ENCODE results near the gene AKNAD1. TPM values are rescaled to one million over a fixed set of nuclear protein-coding genes. Genes with fewer than 3 reads are reported as not detected.
"Not testable (repeated sequence)": the region's sequence is repeated elsewhere in the genome, so short reads cannot be mapped to it uniquely, and the experiment has no call there.

AKNAD1 gene
- polyA plus RNA-seq, 1 of the 3 experiments (the other 2 are of a cell fraction): 0.71 TPM

DNA sequence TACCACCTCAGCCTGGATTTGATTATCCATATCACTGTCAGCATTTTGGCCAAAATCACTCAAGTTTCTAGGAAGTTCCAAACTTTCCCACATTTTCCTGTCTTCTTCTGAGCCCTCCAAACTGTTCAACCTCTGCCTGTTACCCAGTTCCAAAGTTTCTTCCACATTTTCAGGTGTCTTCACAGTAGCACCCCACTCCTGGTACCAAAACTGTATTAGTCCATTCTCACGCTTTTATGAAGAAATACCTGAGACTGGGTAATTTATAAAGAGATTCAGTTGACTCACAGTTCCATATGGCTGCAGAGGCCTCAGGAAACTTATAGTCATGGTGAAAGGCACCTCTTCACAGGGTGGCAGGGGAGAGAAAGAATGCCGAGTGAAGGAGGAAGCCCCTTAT, 71.0 kb downstream of the AKNAD1 start (continued):
- TF ChIP-seq FOXM1 (IDR thresholded peaks at IDR 0.05; ENCODE audit: low read depth): no peak
- TF ChIP-seq NFIC (IDR thresholded peaks at IDR 0.05; ENCODE audit: borderline replicate concordance): no peak
- no peak for TF ChIP-seq SIN3A (IDR thresholded peaks at IDR 0.05; ENCODE audit: borderline replicate concordance, low read depth, low read length)
- TF ChIP-seq GATA2 (CRISPR knock-in tag; IDR thresholded peaks at IDR 0.05): no peak
- TF ChIP-seq, protein P1, sequence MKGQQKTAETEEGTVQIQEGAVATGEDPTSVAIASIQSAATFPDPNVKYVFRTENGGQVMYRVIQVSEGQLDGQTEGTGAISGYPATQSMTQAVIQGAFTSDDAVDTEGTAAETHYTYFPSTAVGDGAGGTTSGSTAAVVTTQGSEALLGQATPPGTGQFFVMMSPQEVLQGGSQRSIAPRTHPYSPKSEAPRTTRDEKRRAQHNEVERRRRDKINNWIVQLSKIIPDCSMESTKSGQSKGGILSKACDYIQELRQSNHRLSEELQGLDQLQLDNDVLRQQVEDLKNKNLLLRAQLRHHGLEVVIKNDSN (IDR thresholded peaks at IDR 0.05; ENCODE audit: borderline replicate concordance, low read depth): no peak
- TF ChIP-seq MXI1 (IDR thresholded peaks at IDR 0.05; ENCODE audit: low read depth, low read length): no peak
- no peak for TF ChIP-seq REST (IDR thresholded peaks at IDR 0.05; ENCODE audit: low read depth, low read length)
- TF ChIP-seq TCF12 (IDR thresholded peaks at IDR 0.05): no peak

- H3K79me2 ChIP-seq (ENCODE audit: insufficient read depth): no peaks in the 10 kb centered on the region
- H3K36me3 ChIP-seq (replicated peaks in 1 of 2; ENCODE audit: control insufficient read depth in 1 of 2, insufficient read depth in 2 of 2, low read length in 1 of 2): peaks cover 29 to 93% of the 10 kb centered on the region in 2 experiments
- no peaks in the 10 kb centered on the region for H3F3A ChIP-seq (replicated peaks; ENCODE audit: insufficient read depth)
- no peaks in the 10 kb centered on the region for H3K9me2 ChIP-seq
- no peak overlapping the region for H3K27ac ChIP-seq (ENCODE audit: low read depth in 2 of 2, low read length in 1 of 2)
- no peaks in the 10 kb centered on the region for H4K20me1 ChIP-seq (ENCODE audit: insufficient read depth)
- WGBS (ENCODE audit: low lambda C conversion rate): 82% methylated on average over 5 of the region's 6 CpGs
- ChIA-PET CTCF (no interaction called here), POLR2A (no interaction called here)
- H2AFZ ChIP-seq (ENCODE audit: low read depth): no peak overlapping the region
- no peak overlapping the region for H3K4me2 ChIP-seq
- no peaks in the 10 kb centered on the region for H3K9me3 ChIP-seq
- no peaks in the 10 kb centered on the region for H3K27me3 ChIP-seq (ENCODE audit: insufficient read depth)
- no peaks in the 10 kb centered on the region for H3K4me1 ChIP-seq (ENCODE audit: control insufficient read depth in 1 of 2, insufficient read depth in 2 of 2, low read depth in 1 of 2, low read length in 1 of 2)
- no peak overlapping the region for H3K4me3 ChIP-seq (ENCODE audit: low read depth in 2 of 2, low read length in 1 of 2)
- no peak for DNase-seq
- no peak overlapping the region for H3K9ac ChIP-seq
- TF ChIP-seq FOSL2 (IDR thresholded peaks at IDR 0.05; ENCODE audit: borderline replicate concordance, low read depth) (no peak), SMC3 (IDR thresholded peaks at IDR 0.05; ENCODE audit: low read depth, low read length) (no peak), CHD2 (IDR thresholded peaks at IDR 0.05; ENCODE audit: low read length, partially characterized antibody) (no peak), REST (IDR thresholded peaks at IDR 0.05; ENCODE audit: low read depth, low read length) (no peak), RFX5 (IDR thresholded peaks at IDR 0.05; ENCODE audit: low read length) (no peak), MEF2A (IDR thresholded peaks at IDR 0.05; ENCODE audit: borderline replicate concordance, low read depth) (no peak), TAF1 (IDR thresholded peaks at IDR 0.05; ENCODE audit: borderline replicate concordance, low read depth, low read length) (no peak), NRF1 (IDR thresholded peaks at IDR 0.05; ENCODE audit: low read depth, low read length) (no peak), EP300 (IDR thresholded peaks at IDR 0.05; ENCODE audit: borderline replicate concordance in 1 of 2, low read depth in 1 of 2, low read length in 1 of 2) (no peak), FOXM1 (IDR thresholded peaks at IDR 0.05; ENCODE audit: low read depth) (no peak), TEAD4 (IDR thresholded peaks at IDR 0.05; ENCODE audit: borderline replicate concordance, insufficient read depth) (no peak)
- TF ChIP-seq, protein P1 (IDR thresholded peaks at IDR 0.05; ENCODE audit: borderline replicate concordance, low read depth): no peak
These were observed 71.6 kb downstream of the AKNAD1 start for GRCh38 chr1:108785264-108785663.

GRCh38 chr1:108781575-108781944, 75.3 kb downstream of the AKNAD1 start:
- H2AFZ ChIP-seq (ENCODE audit: low read depth); H3K27me3 ChIP-seq (ENCODE audit: insufficient read depth); H3K79me2 ChIP-seq (ENCODE audit: insufficient read depth); H3K9me2 ChIP-seq; H3K27ac ChIP-seq (ENCODE audit: low read depth in 2 of 2, low read length in 1 of 2); H4K20me1 ChIP-seq (ENCODE audit: insufficient read depth); H3F3A ChIP-seq (replicated peaks; ENCODE audit: insufficient read depth); H3K4me3 ChIP-seq (ENCODE audit: low read depth in 2 of 2, low read length in 1 of 2); H3K4me1 ChIP-seq (ENCODE audit: control insufficient read depth in 1 of 2, insufficient read depth in 2 of 2, low read depth in 1 of 2, low read length in 1 of 2); H3K9ac ChIP-seq; DNase-seq; H3K4me2 ChIP-seq; POLR2A ChIA-PET; H3K9me3 ChIP-seq: not testable (repeated sequence)
- WGBS (ENCODE audit: low lambda C conversion rate): 93% methylated on average over 1 of the region's 1 CpG
- H3K36me3 ChIP-seq (replicated peaks in 1 of 2; ENCODE audit: control insufficient read depth in 1 of 2, insufficient read depth in 2 of 2, low read length in 1 of 2): peaks cover 63 to 90% of the 10 kb centered on the region in 2 experiments
- CTCF ChIA-PET: interaction anchor here (0.9 to 1.2 kb wide), 2 partner anchors 21 to 117 kb away, joined by 3 to 4 read pairs; no protein-coding TSS in a partner anchor
